ENCODE results near the gene RPP30.
"Not testable (repeated sequence)": the region's sequence is repeated elsewhere in the genome, so short reads cannot be mapped to it uniquely, and the experiment has no call there.

RPP30 gene

DNA sequence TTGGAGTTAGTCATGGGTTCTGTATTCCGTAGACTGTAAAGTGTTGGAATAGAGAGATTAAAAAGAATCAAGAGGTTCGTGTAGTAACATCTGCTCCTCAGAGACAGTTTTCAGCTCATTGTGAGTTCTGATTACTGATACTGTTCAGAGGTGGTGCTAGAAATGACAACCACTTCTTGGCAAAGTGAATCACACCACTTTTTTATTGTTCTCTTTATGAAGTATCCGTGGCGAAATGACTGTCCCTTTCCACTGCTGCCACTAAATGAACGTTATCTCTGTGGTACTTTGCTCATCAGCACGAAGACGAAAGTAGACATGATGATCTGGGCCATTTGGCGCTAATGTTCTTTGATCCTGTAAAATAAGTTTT, 860 bp downstream of the RPP30 start:
- no peak for DNase-seq

DNA sequence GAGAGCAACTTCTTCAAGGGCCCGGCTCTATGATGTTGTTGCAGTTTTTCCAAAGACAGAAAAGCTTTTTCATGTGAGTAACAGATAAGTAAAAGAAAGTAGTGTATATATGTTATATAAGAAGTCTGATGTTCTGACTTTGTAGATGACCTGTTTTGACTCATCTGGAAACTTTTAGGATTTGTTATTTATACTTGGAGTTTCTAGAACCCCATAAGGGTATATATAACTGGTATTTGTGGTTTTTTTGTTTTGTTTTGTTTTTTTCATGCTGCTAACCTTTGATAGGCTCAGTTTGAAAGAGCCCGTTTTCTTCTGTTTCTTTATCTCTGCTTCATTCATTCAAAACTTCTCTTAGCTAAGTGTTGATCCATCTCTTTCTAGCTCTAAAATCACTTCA, 7.3 kb downstream of the RPP30 start:
- no peak for DNase-seq

DNA sequence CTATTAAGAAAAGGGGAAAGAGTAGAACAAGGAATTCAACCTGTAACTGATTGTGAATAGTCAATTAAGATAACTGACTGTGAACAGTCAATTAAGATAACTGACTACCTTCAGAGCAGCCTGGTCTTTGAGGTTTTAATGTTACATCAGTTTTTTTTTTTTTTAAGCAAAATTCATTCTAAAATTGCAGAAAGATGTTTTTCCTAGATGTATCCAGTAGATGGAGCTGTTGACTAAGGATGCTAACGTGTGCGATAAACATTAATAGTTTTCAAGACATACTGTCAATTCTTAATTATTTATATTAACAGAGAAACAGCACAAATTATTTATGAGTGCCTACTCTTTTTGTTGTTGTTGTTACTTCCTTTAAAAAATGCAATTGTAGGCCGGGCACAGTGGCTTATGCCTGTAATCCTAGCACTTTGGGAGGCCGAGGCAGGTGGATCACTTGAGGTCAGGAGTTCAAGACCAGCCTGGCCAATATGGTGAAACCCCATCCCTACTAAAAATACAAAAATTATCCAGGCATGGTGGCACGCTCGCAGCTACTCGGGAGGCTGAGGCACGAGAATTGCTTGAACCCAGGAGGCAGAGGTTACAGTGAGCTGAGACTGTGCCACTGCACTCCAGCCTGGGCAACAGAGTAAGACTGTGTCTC, 8.4 kb downstream of the RPP30 start:
- not testable (repeated sequence) for DNase-seq

DNA sequence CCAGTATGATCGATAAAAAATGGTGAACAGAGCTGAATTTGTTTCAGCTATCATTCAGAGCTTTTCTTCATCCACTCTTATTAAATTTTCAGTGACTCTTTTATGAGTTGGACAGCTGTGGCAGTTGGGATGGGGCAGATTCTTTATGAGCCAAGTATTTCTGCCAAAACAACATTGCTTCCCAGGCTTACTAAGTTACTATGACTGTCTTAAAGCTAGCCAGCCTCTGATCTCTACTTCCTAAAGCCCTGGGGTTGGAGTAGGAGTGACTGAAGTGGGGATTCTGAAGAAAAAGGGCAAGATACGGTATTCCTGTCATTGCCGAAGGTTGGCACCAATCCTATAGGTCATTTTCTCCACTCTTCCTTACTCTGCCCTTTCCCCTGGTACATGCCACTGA, 12.7 kb downstream of the RPP30 start:
- no peak for DNase-seq

DNA sequence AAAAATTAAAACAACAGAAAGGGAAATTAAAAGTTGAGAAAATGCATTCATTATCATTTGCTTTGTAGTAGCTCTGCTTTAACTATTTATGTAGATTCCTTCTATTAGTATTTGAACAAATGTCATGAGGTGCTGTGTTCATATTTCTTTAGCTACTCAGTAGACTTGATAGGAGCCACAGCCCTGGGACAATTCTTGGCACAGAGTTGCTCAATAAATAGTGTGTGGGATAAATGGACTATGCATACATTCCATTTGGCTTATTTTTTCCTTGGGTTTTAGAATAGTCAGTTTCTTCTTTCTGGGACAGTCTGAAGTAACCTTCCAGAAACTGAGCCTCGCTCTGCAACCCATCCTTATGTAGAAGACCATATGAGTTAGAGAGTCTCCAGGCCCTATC, 13.4 kb downstream of the RPP30 start:
- DNase-seq, result no peak

DNA sequence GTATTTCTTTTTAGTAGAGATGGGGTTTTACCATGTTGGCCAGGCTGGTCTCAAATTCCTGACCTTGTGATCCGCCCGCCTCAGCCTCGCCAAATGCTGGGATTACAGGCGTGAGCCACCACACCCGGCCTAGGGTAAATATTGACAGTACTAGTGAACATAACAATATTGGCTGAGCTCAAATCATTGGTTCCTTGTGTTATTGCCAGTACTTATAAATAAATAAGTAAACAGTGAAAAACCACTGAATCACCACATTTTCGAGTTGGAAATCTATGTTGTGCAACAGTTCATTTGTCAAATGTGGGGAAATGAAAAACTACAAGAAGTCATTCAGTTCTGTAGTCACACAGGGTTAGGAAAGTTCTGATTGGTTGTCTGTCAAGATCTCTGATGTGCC, 15.8 kb downstream of the RPP30 start:
- no peak for DNase-seq

DNA sequence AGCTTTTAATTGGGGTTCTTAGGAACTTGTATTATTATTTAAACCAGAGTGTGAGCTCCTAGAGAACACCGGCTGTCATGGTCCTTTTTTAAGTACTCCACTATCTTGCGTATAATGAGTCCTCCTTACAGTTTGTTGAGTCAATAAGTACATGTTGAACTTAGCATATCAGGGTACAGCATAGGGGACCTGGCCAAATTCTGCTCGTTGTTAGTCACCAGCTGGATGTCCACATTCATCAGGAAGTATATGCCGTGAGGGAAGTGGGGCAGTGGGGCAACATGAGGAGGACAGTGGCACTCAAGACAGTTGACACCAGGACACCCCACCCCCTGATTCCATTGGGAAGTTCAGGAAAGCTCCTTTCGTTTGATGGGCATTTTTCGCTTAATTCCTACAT, 16.6 kb downstream of the RPP30 start:
- DNase-seq, result no peak

DNA sequence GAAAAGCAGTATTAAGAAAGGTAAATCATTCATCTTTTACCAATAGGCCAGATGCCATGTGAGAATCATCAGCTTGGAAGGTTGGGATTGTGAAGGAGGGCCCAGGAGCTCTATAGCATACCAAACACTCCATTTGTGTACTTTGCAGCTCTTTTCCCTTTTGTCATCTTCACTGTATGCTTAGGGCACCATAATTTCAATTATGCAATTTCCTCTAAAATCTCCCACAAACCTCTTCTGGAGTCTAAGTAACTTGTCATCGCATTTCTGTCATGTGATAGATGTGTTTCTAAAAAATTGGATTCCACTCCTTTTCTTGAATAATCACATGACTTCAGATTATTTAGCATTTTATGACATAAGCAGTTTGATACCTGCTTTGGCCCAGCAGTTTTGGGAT, 17.9 kb downstream of the RPP30 start:
- DNase-seq, result no peak

DNA sequence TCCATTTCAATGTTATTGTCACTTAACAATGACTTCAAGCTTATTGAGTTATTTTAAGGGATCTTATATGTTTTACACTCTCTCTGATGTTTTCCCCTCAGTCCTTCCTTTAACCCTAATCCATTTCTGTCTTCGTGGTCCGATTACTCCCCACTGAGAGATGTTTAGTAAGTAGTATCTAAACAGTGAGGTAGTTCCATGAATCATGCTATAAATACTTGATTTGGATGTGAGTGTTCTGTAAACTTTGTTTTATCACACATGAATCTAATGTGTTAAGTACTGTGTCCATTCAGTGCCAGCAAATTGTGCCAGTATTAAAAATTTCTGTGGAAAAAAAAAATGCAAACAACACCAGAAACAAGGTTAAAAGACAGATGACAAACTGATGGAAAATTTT, 18.6 kb downstream of the RPP30 start:
- DNase-seq, result no peak

DNA sequence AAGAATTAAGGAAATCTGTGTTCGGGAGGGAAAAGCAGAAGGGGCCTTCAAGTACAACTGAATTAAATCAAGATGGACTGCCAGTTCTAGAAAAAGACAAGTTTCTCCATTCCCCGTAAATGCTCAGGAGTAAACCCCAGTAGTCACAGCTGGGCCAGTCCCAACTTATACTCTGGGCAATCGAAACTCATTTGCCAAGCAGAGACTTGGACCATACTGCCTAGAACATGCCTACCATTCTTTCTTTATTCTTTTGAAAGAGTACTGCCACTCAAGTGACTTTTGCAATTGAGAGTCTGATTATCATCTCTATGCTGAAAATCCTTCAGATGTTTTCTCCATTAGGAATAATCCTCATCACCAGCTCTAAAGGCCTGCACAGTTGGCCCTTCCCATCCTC, 21.4 kb downstream of the RPP30 start:
- no peak for DNase-seq

DNA sequence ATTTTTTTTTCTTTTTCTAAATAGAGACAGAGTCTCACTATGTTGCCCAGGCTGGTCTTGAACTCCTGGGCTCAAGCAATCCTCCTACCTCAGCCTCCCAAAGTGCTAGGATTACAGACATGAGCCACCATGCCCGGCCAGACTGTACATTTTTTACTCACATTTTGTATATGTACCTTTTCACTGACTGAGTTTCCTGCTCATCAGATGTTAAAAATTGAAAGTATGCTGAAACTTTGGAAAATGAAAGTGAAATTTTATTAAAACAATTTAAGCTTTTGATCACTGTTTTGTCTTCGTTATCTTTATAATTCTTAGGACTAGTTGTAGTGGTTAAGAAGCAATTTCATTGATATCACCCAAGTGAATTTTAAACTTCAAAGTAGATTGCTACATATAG, 25.1 kb downstream of the RPP30 start:
- DNase-seq, result not testable (repeated sequence)

DNA sequence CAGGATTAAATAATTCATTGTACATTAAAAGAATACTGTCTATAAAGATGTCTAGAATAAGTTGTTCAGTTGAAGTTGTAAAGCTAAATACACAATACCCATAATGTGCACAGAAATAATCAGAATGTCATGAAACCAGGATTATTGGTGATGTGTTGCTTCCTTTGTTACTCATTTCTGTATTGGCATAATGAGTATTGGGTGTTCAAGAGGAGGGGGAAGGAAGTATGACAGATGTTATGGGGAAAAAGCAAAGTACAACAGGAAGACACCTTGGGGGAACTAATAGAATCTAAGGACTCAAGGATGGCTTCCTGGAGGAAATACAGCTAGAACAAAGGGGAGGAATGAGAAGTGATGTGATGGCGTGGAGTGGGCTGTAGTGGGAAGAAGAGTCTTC, 34.2 kb downstream of the RPP30 start:
- no peak for DNase-seq

DNA sequence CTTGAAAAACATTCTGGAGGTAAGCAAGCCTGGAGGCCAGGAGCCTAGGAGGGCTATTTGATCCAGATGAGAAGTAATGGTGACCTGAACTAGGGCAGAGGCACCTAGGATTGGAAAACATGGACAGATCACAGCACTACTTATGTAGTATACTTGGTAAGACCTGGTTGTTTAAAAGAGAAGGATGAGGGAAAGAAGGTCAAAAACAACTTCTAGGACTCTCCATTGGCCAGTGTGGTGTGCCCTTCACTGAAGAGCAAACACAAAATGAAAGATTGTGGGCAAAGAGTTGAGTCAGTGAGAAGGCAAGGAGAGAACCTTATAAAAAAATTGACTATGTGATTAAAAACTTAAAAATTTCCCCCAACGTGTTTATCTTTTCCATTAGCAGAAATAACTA, 34.8 kb downstream of the RPP30 start:
- DNase-seq, result no peak

DNA sequence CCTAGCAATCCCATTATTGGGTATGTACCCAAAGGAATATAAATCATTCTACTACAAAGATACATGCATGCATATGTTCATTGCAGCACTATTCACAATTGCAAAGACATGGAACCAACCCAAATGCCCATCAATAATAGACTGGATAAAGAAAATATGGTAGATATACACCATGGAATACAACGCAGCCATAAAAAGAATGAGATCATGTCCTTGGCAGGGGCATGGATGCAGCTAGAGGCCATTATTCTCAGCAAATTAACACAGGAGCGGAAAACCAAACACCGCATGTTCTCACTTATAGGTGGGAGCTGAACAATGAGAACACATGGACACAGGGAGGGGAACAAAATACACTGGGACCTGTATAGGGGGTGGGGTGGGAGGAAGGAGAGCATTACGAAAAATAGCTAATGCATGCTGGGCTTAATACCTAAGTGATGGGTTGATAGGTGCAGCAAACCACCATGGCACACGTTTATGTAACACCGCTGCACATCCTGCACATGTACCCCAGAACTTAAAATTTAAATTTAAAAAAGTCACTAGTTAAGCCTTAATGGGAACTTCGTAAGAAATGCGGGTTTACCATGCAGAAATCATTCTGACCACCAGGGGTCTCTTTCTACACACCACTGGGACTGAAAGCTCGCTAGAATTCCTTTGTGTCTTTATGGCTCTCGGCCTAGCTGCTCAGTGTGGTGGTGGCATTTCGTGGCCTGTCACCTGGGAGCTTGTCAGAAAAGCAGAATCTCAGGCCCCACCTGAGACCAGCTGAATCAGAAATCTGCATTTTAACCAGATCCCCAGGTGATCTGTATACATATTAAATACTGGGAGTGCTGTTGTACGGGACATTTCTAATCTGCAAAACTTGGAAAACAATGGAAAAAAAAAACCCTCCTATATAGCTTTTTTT, 39.6 kb downstream of the RPP30 start:
- peak; percentile 5 for DNase-seq

DNA sequence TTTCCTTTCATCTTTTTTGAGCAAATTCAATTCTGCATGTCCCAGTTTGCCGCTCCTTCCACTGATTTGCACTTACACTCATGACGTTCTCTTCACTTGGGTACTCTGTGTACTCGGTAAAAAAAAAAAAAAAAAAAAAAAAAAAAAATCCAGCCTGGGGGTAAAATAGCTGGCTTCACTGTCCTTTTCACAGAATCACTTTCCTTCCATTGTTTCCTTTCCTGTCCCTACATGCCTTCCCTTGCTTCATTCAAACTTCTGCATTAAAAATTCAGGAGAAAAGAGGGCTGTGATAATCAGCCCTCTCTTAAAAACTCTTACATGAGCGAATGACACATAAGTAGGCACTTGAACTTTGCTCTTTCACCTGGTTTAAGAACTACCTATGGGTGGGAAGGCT, 40.4 kb downstream of the RPP30 start:
- DNase-seq, result no peak

DNA sequence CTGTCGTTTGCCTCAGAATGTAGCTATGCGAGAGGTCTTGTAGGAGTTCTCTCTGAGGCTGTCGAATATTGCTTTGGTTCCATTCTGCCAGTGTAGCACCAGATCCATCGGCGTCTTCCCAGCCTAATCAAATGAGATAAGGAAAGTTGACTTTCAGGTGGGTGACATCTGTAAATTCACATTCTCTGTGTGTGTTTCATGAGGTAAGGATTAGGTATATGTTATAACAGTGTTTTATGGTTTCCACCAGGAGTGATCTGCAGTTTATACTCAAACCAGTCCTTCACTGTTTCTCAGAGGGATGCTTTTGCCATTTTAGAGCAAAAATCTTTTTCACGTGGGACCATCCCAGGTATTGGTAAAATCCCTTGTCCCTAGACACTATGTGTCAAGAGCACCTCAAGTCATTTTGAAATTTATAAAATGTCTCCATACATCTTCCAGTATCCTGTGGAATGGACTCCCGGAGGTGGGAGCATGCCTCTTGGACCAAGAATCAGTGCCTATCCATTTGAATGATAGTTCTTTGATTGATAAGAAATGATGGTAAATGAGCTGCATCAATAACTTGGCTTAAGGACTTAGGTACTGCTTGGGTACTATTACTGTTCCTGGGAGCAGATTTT, 41.2 kb downstream of the RPP30 start:
- DNase-seq, result no peak

DNA sequence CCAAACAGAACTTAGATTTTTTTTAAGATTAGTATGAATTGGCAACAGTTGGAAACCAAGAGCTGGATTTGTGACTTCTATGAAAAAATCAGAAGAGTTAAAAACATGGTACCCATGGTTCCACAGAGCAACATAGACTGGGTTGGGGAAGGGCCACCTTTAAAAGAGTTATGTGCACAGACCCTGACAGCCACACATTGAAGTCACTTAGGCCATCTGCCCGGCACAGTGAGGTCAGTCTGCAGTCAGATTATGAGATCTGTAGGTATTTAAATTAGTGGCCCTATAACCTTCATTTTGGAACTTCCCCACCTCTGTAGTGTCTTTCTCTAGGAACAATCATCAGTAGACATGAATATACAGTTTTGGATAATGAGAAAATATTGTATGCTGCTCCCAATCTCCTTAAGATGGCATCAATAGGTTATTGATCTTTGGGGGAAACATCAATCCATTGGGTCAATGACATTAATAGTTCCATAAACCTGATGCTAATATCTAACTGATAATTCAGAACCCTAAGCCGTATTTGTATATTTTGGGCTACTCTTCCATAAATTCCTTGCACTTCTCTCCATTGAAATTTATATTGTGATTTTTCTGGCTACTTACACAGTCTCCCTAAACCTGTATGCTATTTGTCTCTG, 42.1 kb downstream of the RPP30 start:
- DNase-seq, result no peak

DNA sequence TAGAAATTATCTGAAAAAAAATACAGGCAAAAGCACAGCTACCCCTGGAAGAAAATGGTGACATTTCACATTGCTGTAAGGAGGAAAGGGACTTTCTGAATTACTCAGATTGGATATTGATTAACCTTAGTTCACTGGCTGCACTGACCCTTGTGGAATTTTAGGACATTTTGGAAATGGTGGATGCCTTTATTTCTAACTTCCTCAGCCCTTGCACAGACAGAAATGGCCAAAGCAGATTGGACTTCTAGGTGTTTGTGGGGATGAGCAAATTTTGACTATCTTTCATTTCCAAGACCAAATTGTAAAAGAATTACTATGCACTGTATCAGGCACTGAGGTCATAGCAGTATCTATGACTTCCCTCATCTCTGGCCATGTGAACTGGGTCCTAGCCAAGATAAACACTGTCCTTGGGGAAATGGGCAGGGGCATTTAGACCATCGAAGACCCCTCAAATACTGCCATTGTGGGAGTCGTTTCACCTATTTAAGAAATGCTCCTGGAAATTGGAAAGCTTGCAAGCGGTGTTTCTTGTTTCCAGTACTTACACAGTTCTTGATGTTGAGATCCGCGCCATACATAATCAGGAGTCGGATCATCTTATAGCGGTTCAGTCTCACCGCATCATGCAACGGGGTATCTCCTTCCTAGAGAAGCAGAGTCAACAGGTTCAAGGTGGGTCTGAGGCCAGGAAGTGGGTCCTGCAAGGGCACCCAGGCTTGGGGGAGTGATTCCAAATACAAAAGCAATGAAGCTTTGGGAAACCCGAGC, 43.4 kb downstream of the RPP30 start:
- DNase-seq, result no peak

DNA sequence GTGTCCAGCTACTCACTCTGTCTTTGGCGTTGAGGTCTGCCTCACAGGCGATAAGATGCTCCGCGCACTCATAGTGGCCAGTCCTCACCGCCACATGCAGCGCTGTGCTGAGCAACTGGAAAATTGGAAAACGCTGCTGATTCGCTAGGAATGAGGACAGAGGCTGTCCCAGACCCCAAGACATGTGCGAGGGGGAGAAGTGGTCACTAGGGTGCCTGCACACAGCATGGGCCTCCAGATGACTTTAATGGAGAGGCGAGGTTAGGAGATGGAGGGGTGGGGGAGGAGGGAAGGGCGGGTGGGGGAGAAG, 43.9 kb downstream of the RPP30 start:
- no peak for DNase-seq

DNA sequence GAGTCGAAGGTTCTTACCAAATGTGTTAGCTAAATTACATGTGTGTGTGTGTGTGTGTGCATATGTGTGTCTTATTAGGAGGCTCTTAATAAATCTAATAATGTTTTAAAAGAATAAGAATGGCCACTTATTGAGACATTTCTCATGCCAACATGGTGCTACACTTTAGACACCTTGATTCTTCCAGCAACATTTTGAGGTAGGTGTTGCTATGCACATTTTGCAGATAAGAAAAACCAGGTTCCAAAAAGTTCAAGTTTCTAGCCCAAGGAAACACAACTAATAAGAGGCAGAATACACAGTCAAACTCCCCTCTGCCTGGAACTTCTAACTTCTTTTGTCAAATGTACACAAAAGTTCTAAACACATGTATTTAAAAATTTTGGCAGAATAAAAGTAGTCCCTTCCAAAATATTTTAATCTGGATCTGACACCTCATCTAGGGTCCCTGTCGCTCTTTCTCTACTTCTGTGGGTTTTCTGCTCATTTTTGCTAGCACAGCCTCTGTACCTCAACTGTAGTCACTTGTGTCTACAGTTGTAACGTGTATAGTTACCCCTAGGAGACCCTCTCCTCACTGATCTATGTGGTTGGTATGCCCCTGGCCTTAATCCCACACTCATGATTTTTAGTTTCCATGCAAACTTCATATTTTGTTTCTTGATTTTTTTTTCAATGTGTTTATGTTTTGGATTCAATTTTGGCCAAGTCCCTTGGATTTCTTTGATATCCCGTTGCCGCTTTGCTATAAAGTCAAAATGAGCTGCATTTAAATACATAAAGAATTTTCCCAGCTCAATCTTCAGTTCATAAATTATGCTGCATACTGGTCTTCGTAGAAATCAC, 44.8 kb downstream of the RPP30 start:
- DNase-seq, result no peak

DNA sequence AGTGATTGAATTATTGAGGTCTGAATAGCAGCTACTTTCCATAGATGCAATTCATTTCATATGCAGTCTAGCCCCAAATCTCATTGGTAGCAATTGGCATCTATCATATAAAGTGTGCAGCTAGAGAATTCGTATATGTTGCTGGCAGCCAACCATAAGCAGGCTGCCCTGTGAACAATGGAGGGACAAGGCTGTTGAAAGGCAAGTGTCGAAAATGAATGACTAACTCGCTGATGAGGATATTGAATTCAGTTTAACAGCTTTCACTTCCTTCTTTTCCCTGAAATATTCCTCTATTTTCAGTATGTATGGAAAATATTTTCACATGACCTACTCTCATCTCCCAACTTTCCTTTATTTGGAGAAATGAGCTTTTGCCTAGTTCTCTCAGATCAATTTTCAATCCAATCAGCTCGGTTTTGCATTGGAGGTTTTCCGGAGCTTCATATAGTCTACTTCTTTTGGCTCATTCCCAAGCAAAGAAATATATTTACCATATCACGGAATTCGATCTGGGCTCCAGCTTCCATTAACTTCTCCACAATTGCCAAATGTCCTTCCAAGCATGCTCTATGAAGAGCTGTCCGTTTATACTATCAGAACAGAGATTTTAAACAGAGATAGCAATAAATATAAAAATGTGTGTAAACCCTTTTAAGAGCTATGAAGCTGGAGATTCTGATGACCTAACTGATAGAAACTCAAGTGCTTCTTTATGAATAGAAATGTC, 45.6 kb downstream of the RPP30 start:
- DNase-seq, result no peak
